HG03045 (cell line): ENCODE results near the gene FAM217A.

ENCODE experiments used
- ATAC-seq: cut with Tn5 transposase; IDR thresholded peaks from one replicate; pipeline ENCODE4 v1.9.1; 2021; ENCODE audit warnings: mild to moderate bottlenecking, moderate library complexity; ENCODE audit not compliant: unreplicated experiment

Gene FAM217A

GRCh38 chr6:4023240-4023639 lies 55.7 kb downstream of the FAM217A start:
- ATAC-seq: no peak

DNA sequence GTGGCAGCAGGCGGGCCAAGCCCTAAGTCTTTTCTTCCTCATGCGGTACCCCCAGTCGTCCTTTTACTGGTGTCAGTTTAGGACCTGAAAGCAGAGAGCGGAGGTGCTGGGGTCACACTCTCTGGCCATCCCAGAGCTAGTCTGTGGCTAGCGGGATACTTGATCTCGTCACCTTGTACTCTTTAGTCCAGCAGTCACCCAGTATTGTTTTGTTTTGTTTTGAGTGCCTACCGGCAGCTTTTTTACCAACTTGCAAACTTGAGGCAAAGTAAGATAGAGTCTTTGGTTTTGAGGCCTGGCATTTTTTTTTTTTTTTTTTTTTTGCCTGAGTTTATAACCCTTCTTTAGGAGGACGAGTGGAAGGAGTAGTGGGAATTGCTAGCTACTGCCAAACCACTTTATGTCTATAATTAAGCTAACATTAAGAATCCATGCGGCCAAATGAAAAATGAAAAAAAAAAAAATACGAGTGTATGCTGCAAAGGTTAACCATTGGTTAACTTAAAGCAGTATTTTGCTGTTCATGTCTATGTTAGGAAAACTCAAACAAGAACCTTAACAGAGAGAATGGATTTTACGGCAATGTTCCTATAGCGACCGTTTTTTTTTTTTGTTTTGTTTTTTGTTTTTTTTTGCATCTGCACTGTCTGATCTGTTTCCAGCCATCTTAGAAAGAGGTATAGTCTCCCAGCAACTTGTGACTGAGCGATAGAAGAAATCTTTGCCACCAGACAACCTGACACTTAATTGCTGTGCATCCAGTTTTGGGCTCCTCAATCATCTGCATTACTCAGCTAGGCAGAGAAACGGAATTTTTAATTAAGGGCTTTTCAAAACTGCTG lies 56.9 kb downstream of the FAM217A start:
- no peak for ATAC-seq

GRCh38 chr6:4021133-4021853 lies 57.6 kb downstream of the FAM217A start:
- peak; percentile 63 for ATAC-seq

- ATAC-seq: no peak
Observed at GRCh38 chr6:4020822-4021132, 58.2 kb downstream of the FAM217A start.

- ATAC-seq: no peak
Observed at GRCh38 chr6:4018924-4019236, 60.1 kb downstream of the FAM217A start.
